Keratinocyte (primary cell): ENCODE measurements around the gene DUSP16. TPM values are rescaled to one million over a fixed set of nuclear protein-coding genes. Genes with fewer than 3 reads are reported as not detected.

Source experiments
- DNase-seq: peaks from one replicate; pipeline ENCODE4 v3.0.0-alpha.2; 2011; ENCODE audit warnings: low read depth, missing footprints, low spot score
- FAIRE-seq: peaks from 2 replicates; lab custom pipeline; 2011; peaks lifted over from hg19 to GRCh38; lab: Jason Lieb, UNC
- H2AFZ ChIP-seq: 2 replicates; pipeline ENCODE4 v1.6.0; 2012; ENCODE audit warnings: low read length, control low read depth, inconsistent platforms; ENCODE audit not compliant: control insufficient read depth
- H3K27ac ChIP-seq: 2 replicates; pipeline ENCODE4 v1.5.1; 2011; ENCODE audit warnings: low read length; ENCODE audit not compliant: control insufficient read depth, insufficient read depth
- H3K27me3 ChIP-seq: 3 replicates; pipeline ENCODE4 v1.6.0; 2011; ENCODE audit warnings: low read length; ENCODE audit not compliant: control insufficient read depth, insufficient read depth; ENCODE audit errors: extremely low read depth
- H3K36me3 ChIP-seq, 2 experiments: 2 replicates in 1 of 2; 3 replicates in 1 of 2; pipeline ENCODE4 v1.5.1; 2011; ENCODE audit warnings: low read length in 2 of 2, mild to moderate bottlenecking in 1 of 2; ENCODE audit not compliant: control insufficient read depth in 2 of 2, insufficient read depth in 2 of 2; ENCODE audit errors: extremely low read depth in 1 of 2
- H3K4me1 ChIP-seq: 3 replicates; pipeline ENCODE4 v1.5.1; 2011; ENCODE audit warnings: low read length; ENCODE audit not compliant: control insufficient read depth, insufficient read depth; ENCODE audit errors: extremely low read depth
- H3K4me2 ChIP-seq: 3 replicates; pipeline ENCODE4 v1.6.0; 2011; ENCODE audit warnings: low read depth, low read length; ENCODE audit not compliant: control insufficient read depth, insufficient read depth; ENCODE audit errors: extremely low read depth
- H3K4me3 ChIP-seq, 3 experiments: fragments of 200-600 bp in 1 of 3; sonication (generic) in 1 of 3; 2 replicates in 2 of 3; 3 replicates in 1 of 3; pipeline ENCODE4 v1.5.1; 2011 to 2016; ENCODE audit warnings: low read length in 3 of 3, mild to moderate bottlenecking in 3 of 3, control low read depth in 2 of 3, inconsistent platforms in 1 of 3, low read depth in 1 of 3, mixed read lengths in 1 of 3, mixed run types in 1 of 3, moderate library complexity in 1 of 3; ENCODE audit not compliant: control insufficient read depth in 2 of 3, insufficient read depth in 2 of 3; ENCODE audit errors: extremely low read depth in 1 of 3
- H3K79me2 ChIP-seq: 2 replicates; pipeline ENCODE4 v1.6.0; 2012; ENCODE audit warnings: low read length; ENCODE audit not compliant: control insufficient read depth, insufficient read depth
- H3K9ac ChIP-seq: 3 replicates; pipeline ENCODE4 v1.6.0; 2011; ENCODE audit warnings: low read length; ENCODE audit not compliant: control insufficient read depth, insufficient read depth; ENCODE audit errors: extremely low read depth
- H3K9me1 ChIP-seq: 3 replicates; pipeline ENCODE4 v1.6.0; 2011; ENCODE audit warnings: low read length; ENCODE audit not compliant: control insufficient read depth, insufficient read depth; ENCODE audit errors: extremely low read depth
- H3K9me3 ChIP-seq: 2 replicates; pipeline ENCODE4 v1.5.1; 2012; ENCODE audit warnings: low read depth, low read length; ENCODE audit not compliant: control insufficient read depth
- H4K20me1 ChIP-seq: 3 replicates; pipeline ENCODE4 v1.6.0; 2011; ENCODE audit warnings: low read length; ENCODE audit not compliant: control insufficient read depth, insufficient read depth; ENCODE audit errors: extremely low read depth
- CTCF ChIP-seq, 3 experiments: IDR thresholded peaks in 1 of 3; conservative IDR thresholded peaks in 1 of 3; optimal IDR thresholded peaks in 1 of 3; 2 replicates in 2 of 3; 3 replicates in 1 of 3; pipeline versions ENCODE3 to v1.5.1; 2011; ENCODE audit warnings: low read length in 3 of 3, mild to moderate bottlenecking in 3 of 3, moderate library complexity in 2 of 3, control low read depth in 1 of 3, inconsistent platforms in 1 of 3; ENCODE audit not compliant: insufficient read depth in 2 of 3; ENCODE audit errors: extremely low read depth in 1 of 3
- EZH2 ChIP-seq: IDR thresholded peaks from one replicate; pipeline ENCODE4 v1.6.1; 2012; ENCODE audit warnings: inconsistent platforms, mild to moderate bottlenecking, low read length, moderate library complexity
- dilution Hi-C: fragments of 300-500 bp; cut with MboI; formaldehyde crosslinking; loops from one replicate; pipeline ENCODE4 v1.7.0; 2020; ENCODE audit warnings: low sequenced_read_pairs; ENCODE audit not compliant: extremely low pct_ligation_motif_present
- polyA plus RNA-seq, 5 experiments: library from polyadenylated mRNA; depleted of rRNA in 3 of 5; stranded (reverse) in 3 of 5; stranded (forward) in 1 of 5; unstranded in 1 of 5; fragments of >200 nt; gene quantifications; 1 replicate in 1 of 5; 2 replicates in 3 of 5; 3 replicates in 1 of 5; pipeline versions ENCODE4 v1.2.1 to v1.2.3, GENCODE V29; 2011 to 2012; ENCODE audit warnings: missing spikeins in 2 of 5, low read depth in 1 of 5, low replicate concordance in 1 of 5

DUSP16 gene
- polyA plus RNA-seq, 1 donor (not counting 4 experiments of a cell fraction or from before 2014, with no cell fraction given): 9.3 TPM

GRCh38 chr12:12468575-12468974 lies 94.1 kb downstream of the DUSP16 start:
- no peaks in the 10 kb centered on the region for H3K27me3 ChIP-seq
- TF ChIP-seq EZH2: no peak
- TF ChIP-seq CTCF (optimal IDR thresholded peaks at IDR 0.05 in 1 of 3, IDR thresholded peaks at IDR 0.05 in 1 of 3, conservative IDR thresholded peaks at IDR 0.05 in 1 of 3; ENCODE audit: extremely low read depth in 1 of 3, insufficient read depth in 2 of 3, low read length in 3 of 3): no peak
- H3K9ac ChIP-seq: no peak overlapping the region
- H3K4me3 ChIP-seq: no peak overlapping the region
- H3K9me1 ChIP-seq: no peaks in the 10 kb centered on the region
- H3K4me1 ChIP-seq: peaks cover 17% of the 10 kb centered on the region
- no peak overlapping the region for H2AFZ ChIP-seq
- dilution Hi-C loops: no loop called here
- no peak overlapping the region for H3K4me2 ChIP-seq
- H3K79me2 ChIP-seq: no peaks in the 10 kb centered on the region
- no peaks in the 10 kb centered on the region for H3K9me3 ChIP-seq
- peak overlapping the region; percentile 66 for H3K27ac ChIP-seq
- no peak for DNase-seq
- H3K36me3 ChIP-seq: no peaks in the 10 kb centered on the region
- no peaks in the 10 kb centered on the region for H4K20me1 ChIP-seq
- no peak for FAIRE-seq

- Histone ChIP-seq H3K27me3 (no peaks in the 10 kb centered on the region), H4K20me1 (no peaks in the 10 kb centered on the region), H3K9me3 (no peaks in the 10 kb centered on the region), H3K79me2 (no peaks in the 10 kb centered on the region), H3K9me1 (no peaks in the 10 kb centered on the region), H3K36me3 (no peaks in the 10 kb centered on the region), H3K27ac (no peak overlapping the region), H3K4me1 (peaks cover 17% of the 10 kb centered on the region), H3K4me2 (no peak overlapping the region), H3K4me3 (no peak overlapping the region), H2AFZ (no peak overlapping the region), H3K9ac (no peak overlapping the region)
- FAIRE-seq (no peak), DNase-seq (no peak)
- dilution Hi-C loops: no loop called here
- no peak for TF ChIP-seq EZH2
- no peak for TF ChIP-seq CTCF (optimal IDR thresholded peaks at IDR 0.05 in 1 of 3, IDR thresholded peaks at IDR 0.05 in 1 of 3, conservative IDR thresholded peaks at IDR 0.05 in 1 of 3; ENCODE audit: extremely low read depth in 1 of 3, insufficient read depth in 2 of 3, low read length in 3 of 3)
These were observed 94.9 kb downstream of the DUSP16 start for GRCh38 chr12:12467688-12468261.
